Endothelial cell of umbilical vein (primary cell): Measurements from ENCODE around the gene HBS1L. TPM values are rescaled to one million over a fixed set of nuclear protein-coding genes. Genes with fewer than 3 reads are reported as not detected.

ENCODE experiments used
- BruUV-seq: library from RNA; stranded (reverse); fragments of 400-500 nt; replicated peaks from 2 replicates; lab custom pipeline; 2021; lab: Mats Ljungman, UMichigan
- CTCF ChIA-PET: fragments of 300-600, 350-600 bp; sonication (Branson Sonifier 250); formaldehyde crosslinking; loops from one replicate; lab custom pipeline; 2021; ENCODE audit warnings: antibody characterized with exemption, inconsistent platforms; lab: Charles Lee
- POLR2A ChIA-PET: fragments of 300-600, 350-600 bp; sonication (Branson Sonifier 250); formaldehyde crosslinking; loops from one replicate; lab custom pipeline; 2021; ENCODE audit warnings: antibody characterized with exemption, inconsistent platforms; lab: Charles Lee
- DNase-seq: peaks from one replicate; pipeline ENCODE4 v3.0.0-alpha.2; 2011; ENCODE audit warnings: low read depth, low spot score
- FAIRE-seq: peaks from 2 replicates; lab custom pipeline; 2011; peaks lifted over from hg19 to GRCh38; lab: Jason Lieb, UNC
- H2AFZ ChIP-seq: 2 replicates; pipeline ENCODE4 v1.6.0; 2012; ENCODE audit warnings: low read depth, low read length, control low read depth, inconsistent platforms
- H3K27ac ChIP-seq: 2 replicates; pipeline ENCODE4 v1.5.1; 2011; ENCODE audit warnings: low read depth, mild to moderate bottlenecking, control low read depth, low read length, moderate library complexity; ENCODE audit not compliant: insufficient read depth
- H3K27me3 ChIP-seq, 2 experiments: 2 replicates each; pipeline versions ENCODE4 v1.6.0 to v1.6.1; 2011; ENCODE audit warnings: low read length in 2 of 2, mixed read lengths in 1 of 2; ENCODE audit not compliant: control insufficient read depth in 2 of 2, insufficient read depth in 2 of 2
- H3K36me3 ChIP-seq, 2 experiments: 2 replicates in 1 of 2; 3 replicates in 1 of 2; pipeline ENCODE4 v1.5.1; 2011; ENCODE audit warnings: low read length in 2 of 2, mild to moderate bottlenecking in 1 of 2, moderate library complexity in 1 of 2; ENCODE audit not compliant: control insufficient read depth in 2 of 2, insufficient read depth in 2 of 2; ENCODE audit errors: extremely low read depth in 1 of 2
- H3K4me1 ChIP-seq: 3 replicates; pipeline ENCODE4 v1.5.1; 2011; ENCODE audit warnings: mild to moderate bottlenecking, low read length; ENCODE audit not compliant: control insufficient read depth, insufficient read depth; ENCODE audit errors: extremely low read depth
- H3K4me2 ChIP-seq: 2 replicates; pipeline ENCODE4 v1.6.1; 2011; ENCODE audit warnings: low read length, control low read depth, mixed read lengths; ENCODE audit not compliant: insufficient read depth
- H3K4me3 ChIP-seq, 3 experiments: fragments of 200-600 bp in 1 of 3; sonication (generic), shearing (Covaris generic) in 1 of 3; replicated peaks in 1 of 3; 2 replicates each; pipeline ENCODE4 v1.5.1; 2011 to 2016; ENCODE audit warnings: control low read depth in 3 of 3, low read length in 3 of 3, mild to moderate bottlenecking in 2 of 3, inconsistent platforms in 1 of 3, low read depth in 1 of 3, moderate library complexity in 1 of 3; ENCODE audit not compliant: insufficient read depth in 1 of 3
- H3K79me2 ChIP-seq: 2 replicates; pipeline ENCODE4 v1.6.0; 2012; ENCODE audit warnings: low read length, inconsistent platforms; ENCODE audit not compliant: control insufficient read depth, insufficient read depth
- H3K9ac ChIP-seq: replicated peaks from 2 replicates; pipeline ENCODE3; 2011; ENCODE audit warnings: low read length, control low read depth; ENCODE audit not compliant: insufficient read depth; ENCODE audit errors: extremely low read depth
- H3K9me1 ChIP-seq: replicated peaks from 3 replicates; pipeline ENCODE4 v1.6.0; 2011; ENCODE audit warnings: mild to moderate bottlenecking, low read length; ENCODE audit not compliant: control insufficient read depth, insufficient read depth; ENCODE audit errors: extremely low read depth
- H3K9me3 ChIP-seq: replicated peaks from 2 replicates; pipeline ENCODE4 v1.5.1; 2012; ENCODE audit warnings: low read length, inconsistent platforms; ENCODE audit not compliant: control insufficient read depth, insufficient read depth
- H4K20me1 ChIP-seq: replicated peaks from 2 replicates; pipeline ENCODE3; 2011; ENCODE audit warnings: mild to moderate bottlenecking, low read length; ENCODE audit not compliant: control insufficient read depth, insufficient read depth; ENCODE audit errors: extremely low read depth
- EZH2 ChIP-seq: IDR thresholded peaks from 2 replicates; pipeline ENCODE4 v1.6.1; 2012; ENCODE audit warnings: borderline replicate concordance, low read depth, mild to moderate bottlenecking, moderate library complexity, low read length, inconsistent platforms; ENCODE audit not compliant: severe bottlenecking
- FOS ChIP-seq: IDR thresholded peaks from 2 replicates; pipeline ENCODE4 v1.6.1; 2011; ENCODE audit warnings: mild to moderate bottlenecking, low read length, moderate library complexity, borderline replicate concordance; ENCODE audit not compliant: insufficient read depth
- GATA2 ChIP-seq: IDR thresholded peaks from 2 replicates; pipeline ENCODE4 v1.7.0; 2011; ENCODE audit warnings: low read depth, mild to moderate bottlenecking, moderate library complexity, mixed read lengths, low read length; ENCODE audit not compliant: insufficient read length, insufficient read depth
- JUN ChIP-seq: IDR thresholded peaks from 2 replicates; pipeline ENCODE4 v1.6.1; 2011; ENCODE audit warnings: borderline replicate concordance, low read depth; ENCODE audit not compliant: insufficient read length, insufficient read depth
- MAX ChIP-seq: IDR thresholded peaks from 2 replicates; pipeline ENCODE4 v1.6.1; 2011; ENCODE audit not compliant: insufficient read depth, insufficient read length
- MYC ChIP-seq: IDR thresholded peaks from one replicate; pipeline ENCODE4 v1.6.1; 2011; ENCODE audit warnings: mild to moderate bottlenecking, low read depth, low read length
- POLR2A ChIP-seq: IDR thresholded peaks from 2 replicates; pipeline ENCODE4 v1.6.1; 2012; ENCODE audit warnings: low read depth, mild to moderate bottlenecking, control low read depth, low read length
- POLR2AphosphoS5 ChIP-seq: IDR thresholded peaks from 2 replicates; pipeline ENCODE4 v1.6.1; 2012; ENCODE audit warnings: low read depth, mild to moderate bottlenecking, control low read depth, low read length, moderate library complexity; ENCODE audit not compliant: insufficient read depth
- dilution Hi-C: fragments of 300-500 bp; cut with MboI; formaldehyde crosslinking; loops from one replicate; pipeline ENCODE4 v1.15.0; 2019; ENCODE audit warnings: low sequenced_read_pairs; ENCODE audit not compliant: extremely low pct_ligation_motif_present
- intact Hi-C: fragments of 100-400 bp; cut with micrococcal nuclease; formaldehyde crosslinking; loops from one replicate; pipeline ENCODE4 v1.10.0; 2022
- polyA plus RNA-seq, 4 experiments: library from polyadenylated mRNA; depleted of rRNA in 3 of 4; stranded (reverse) in 3 of 4; unstranded in 1 of 4; fragments of >200 nt; gene quantifications; 2 replicates each; pipeline versions ENCODE4 v1.2.1 to v1.2.3, GENCODE V29; 2011 to 2012; ENCODE audit warnings: missing spikeins in 1 of 4
- total RNA-seq: library from RNA; stranded (reverse); gene quantifications from 2 replicates; pipeline ENCODE4 v1.2.3, GENCODE V29; 2021

Gene HBS1L
- total and polyA plus RNA-seq, 2 donors (not counting 3 experiments of a cell fraction or from before 2014, with no cell fraction given), result 23.7 to 74.6 TPM

DNA sequence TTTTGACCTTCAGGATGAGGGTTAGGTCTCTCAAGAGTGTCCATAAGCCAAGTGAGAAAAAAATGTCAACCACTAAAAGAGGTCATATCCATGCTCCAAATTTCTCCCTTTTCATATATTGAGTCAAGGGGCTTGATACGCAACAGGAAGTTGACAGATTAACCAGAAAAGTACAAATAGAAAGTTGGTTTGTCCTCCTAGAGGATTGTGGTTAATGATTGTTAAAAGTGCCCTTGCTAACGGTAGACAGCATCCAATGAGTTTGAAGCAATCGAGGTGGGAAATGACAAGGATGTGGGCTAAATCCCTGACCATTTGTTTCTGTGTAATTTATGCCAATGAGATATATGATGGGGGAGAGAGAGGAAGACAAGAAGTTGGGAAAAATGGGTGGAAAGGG is 18.1 kb upstream of the HBS1L start:
- H2AFZ ChIP-seq, result no peak overlapping the region
- no TSS peak for BruUV-seq
- H3K36me3 ChIP-seq, result no peaks in the 10 kb centered on the region
- H3K9me3 ChIP-seq, result no peaks in the 10 kb centered on the region
- FAIRE-seq, result no peak
- H4K20me1 ChIP-seq, result no peaks in the 10 kb centered on the region
- H3K9me1 ChIP-seq, result no peaks in the 10 kb centered on the region
- H3K4me3 ChIP-seq, result no peak overlapping the region
- CTCF ChIA-PET, result no interaction called here
- TF ChIP-seq POLR2A (no peak), JUN (no peak), FOS (no peak), EZH2 (no peak)
- POLR2A ChIA-PET, result no interaction called here
- H3K27me3 ChIP-seq, result peaks cover 0 to 3% of the 10 kb centered on the region in 2 experiments
- H3K79me2 ChIP-seq, result no peaks in the 10 kb centered on the region
- no peak overlapping the region for H3K4me2 ChIP-seq
- H3K4me1 ChIP-seq, result no peaks in the 10 kb centered on the region
- dilution Hi-C loops (no loop called here), intact Hi-C loops (no loop called here)
- H3K27ac ChIP-seq, result no peak overlapping the region
- no peak for DNase-seq
- no peak overlapping the region for H3K9ac ChIP-seq

DNA sequence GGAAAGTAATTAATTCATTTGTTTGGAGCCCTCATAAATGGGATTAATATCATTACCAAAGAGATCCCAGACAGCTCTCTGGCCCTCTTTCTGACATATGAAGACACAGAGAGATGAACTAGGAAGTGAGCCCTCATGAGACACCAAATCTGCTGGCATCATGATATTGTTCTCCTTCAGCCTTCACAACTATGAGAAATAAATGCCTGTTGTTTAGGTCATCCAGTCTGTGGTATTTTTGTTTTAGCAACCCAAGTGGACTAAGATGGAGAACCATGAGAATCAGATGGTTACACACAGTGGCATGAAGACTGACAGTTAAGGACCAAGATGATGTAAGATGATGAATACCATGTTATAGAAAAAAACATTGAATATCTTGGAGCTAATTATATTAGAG is 16.9 kb upstream of the HBS1L start:
- TF ChIP-seq GATA2, result no peak
- TF ChIP-seq FOS, result no peak
- TF ChIP-seq JUN, result no peak
- TF ChIP-seq MYC, result no peak
- TF ChIP-seq EZH2, result no peak
- no peak for TF ChIP-seq MAX
- no peak for TF ChIP-seq POLR2AphosphoS5
- no peak overlapping the region for H2AFZ ChIP-seq
- H3K9me3 ChIP-seq, result no peaks in the 10 kb centered on the region
- DNase-seq (no peak), FAIRE-seq (no peak)
- H3K4me1 ChIP-seq, result peaks cover 3% of the 10 kb centered on the region
- no peak overlapping the region for H3K9ac ChIP-seq
- no TSS peak for BruUV-seq
- H3K9me1 ChIP-seq, result no peaks in the 10 kb centered on the region
- H4K20me1 ChIP-seq, result no peaks in the 10 kb centered on the region
- H3K27ac ChIP-seq, result no peak overlapping the region
- no peaks in the 10 kb centered on the region for H3K79me2 ChIP-seq
- H3K36me3 ChIP-seq, result no peaks in the 10 kb centered on the region
- ChIA-PET CTCF (no interaction called here), POLR2A (no interaction called here)
- no peak overlapping the region for H3K4me2 ChIP-seq
- dilution Hi-C loops, result no loop called here
- H3K27me3 ChIP-seq, result peaks cover 0 to 3% of the 10 kb centered on the region in 2 experiments
- intact Hi-C loops, result loop anchor here (2.0 kb wide), 1 partner anchor 15 kb away; no protein-coding TSS in a partner anchor
- H3K4me3 ChIP-seq, result no peak overlapping the region
